GM18870 (cell line): ENCODE data around the gene USP32.
"Not testable (repeated sequence)": the region's sequence is repeated elsewhere in the genome, so short reads cannot be mapped to it uniquely, and the experiment has no call there.

ENCODE experiments used
- ATAC-seq: cut with Tn5 transposase; IDR thresholded peaks from one replicate; pipeline ENCODE4 v1.9.1; 2021; ENCODE audit warnings: moderate library complexity; ENCODE audit not compliant: unreplicated experiment

The USP32 gene, protein sequence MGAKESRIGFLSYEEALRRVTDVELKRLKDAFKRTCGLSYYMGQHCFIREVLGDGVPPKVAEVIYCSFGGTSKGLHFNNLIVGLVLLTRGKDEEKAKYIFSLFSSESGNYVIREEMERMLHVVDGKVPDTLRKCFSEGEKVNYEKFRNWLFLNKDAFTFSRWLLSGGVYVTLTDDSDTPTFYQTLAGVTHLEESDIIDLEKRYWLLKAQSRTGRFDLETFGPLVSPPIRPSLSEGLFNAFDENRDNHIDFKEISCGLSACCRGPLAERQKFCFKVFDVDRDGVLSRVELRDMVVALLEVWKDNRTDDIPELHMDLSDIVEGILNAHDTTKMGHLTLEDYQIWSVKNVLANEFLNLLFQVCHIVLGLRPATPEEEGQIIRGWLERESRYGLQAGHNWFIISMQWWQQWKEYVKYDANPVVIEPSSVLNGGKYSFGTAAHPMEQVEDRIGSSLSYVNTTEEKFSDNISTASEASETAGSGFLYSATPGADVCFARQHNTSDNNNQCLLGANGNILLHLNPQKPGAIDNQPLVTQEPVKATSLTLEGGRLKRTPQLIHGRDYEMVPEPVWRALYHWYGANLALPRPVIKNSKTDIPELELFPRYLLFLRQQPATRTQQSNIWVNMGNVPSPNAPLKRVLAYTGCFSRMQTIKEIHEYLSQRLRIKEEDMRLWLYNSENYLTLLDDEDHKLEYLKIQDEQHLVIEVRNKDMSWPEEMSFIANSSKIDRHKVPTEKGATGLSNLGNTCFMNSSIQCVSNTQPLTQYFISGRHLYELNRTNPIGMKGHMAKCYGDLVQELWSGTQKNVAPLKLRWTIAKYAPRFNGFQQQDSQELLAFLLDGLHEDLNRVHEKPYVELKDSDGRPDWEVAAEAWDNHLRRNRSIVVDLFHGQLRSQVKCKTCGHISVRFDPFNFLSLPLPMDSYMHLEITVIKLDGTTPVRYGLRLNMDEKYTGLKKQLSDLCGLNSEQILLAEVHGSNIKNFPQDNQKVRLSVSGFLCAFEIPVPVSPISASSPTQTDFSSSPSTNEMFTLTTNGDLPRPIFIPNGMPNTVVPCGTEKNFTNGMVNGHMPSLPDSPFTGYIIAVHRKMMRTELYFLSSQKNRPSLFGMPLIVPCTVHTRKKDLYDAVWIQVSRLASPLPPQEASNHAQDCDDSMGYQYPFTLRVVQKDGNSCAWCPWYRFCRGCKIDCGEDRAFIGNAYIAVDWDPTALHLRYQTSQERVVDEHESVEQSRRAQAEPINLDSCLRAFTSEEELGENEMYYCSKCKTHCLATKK (N-terminal part only)

DNA sequence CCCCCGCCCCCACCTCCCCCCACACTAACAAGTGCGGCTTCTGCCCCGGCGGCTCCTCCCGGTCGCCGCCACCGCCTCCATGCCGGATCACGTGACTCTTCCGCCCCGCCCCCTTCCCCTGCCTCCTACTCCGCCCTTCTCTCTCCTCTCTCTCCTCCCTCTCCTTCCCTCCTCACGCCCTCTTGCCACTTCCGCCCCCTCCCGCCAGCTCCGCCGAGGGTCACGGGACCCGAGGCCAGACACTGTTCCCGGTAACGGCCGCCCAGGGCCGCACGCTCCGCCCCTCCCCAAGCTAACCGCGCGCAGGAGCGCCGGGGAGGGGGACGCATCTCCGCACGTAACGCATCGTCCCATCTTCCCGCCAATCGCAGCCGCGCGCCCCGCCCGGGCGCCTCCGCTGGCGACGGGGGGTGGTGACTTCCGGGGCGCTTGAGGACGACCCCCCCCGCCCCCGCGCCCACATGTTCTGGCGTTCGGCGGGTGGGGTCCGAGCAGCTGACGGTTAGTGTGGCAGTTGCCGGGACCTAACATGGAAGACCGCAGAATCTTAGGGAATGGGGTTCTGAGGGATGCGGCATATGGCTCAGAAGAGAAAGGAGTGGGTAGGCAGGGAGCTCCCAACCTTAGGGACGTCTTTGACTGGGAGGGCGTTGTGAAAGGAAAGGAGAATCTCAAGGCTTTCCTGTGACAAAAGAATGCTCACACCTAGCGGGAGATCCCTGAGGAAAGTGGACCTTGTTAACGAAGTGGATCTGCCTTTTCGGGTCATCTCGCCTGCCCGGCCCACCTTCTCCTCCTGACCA is at the start of gene USP32:
USP32 (minus strand) TSS at position 92 of the 803 bp plus-strand sequence. CDS start 194 bp downstream, outside the sequence.
- ATAC-seq = peak; percentile 60

DNA sequence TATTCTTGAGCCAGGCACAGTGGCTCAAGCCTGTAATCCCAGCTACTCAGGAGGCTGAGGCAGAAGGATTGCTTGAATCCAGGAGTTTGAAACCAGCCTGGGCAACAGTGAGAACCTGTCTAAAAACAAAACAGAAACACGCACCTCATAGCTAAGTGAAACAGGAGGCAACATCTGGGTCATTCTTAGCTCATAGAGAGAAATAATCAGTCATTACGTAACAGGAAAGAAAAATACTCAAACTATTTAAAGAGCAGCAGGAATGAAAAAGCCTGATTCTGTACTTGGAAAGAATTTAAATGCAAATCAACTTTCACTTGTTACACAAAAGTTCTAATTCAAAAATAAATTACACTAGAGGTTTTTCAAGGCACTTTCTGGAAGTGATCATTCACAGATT is 47.6 kb upstream of the USP32 start:
- ATAC-seq = no peak

DNA sequence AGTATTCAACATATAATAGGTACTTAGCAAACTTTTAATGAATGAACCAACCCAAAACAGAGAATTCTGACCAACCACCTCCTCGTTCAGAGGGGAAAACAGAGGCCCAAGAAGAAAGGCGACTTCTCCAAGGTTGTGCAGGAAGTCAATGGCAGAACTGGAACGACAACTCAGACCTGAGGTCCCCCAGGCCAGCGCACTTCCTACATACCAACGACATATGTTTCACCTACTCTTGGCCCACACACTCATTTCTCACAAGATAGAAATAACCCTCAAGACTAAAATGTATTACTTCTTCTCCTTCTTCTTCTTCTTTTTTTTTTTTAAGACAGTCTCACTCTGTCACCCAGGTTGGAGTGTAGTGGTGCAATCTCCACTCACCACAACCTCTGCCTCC is 44.7 kb upstream of the USP32 start:
- ATAC-seq = no peak

DNA sequence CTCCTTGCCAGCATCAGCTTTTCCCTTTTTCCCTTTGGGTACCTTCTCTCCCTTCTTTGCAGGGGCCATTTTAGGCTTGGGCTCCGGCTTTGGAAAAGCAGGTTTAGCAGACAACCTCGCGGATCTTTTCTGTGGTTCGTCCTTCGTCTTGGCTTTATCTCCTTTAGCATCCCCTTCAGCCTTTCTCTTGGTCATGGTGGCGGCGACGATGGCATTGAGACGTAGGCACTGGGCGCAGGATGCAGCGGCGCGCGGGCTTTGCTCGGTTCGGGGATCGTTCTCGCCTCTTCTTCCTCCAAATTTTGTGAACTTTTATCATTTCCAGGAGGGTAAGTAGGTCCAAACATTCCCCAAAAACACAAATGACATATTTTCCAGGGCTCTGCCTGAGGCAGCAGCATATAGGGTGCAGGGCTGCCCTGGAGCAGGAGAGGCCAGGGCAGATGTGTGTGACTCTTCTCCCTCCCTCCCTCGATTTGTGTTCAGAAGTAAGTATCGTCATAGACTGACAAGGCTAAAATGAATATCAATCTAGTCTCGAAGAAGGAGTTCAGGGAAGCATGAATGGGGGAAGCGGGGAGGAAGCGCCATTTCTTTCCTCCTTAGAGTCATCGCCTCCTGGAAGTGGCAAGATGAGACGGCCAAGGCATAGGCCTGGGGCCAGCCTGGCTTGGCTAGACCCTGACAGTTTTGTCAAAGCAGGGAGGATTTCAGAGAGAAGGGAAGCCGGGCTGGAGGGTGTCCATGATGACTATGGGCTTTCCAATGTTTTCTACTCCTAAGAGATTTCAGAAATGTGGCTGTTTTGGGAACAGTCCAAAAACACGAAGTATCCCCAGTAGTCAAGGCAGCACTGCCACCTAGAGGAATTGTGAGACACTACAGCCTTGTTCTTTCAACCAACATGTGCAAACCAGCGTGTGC is 43.6 kb upstream of the USP32 start:
- no peak for ATAC-seq

DNA sequence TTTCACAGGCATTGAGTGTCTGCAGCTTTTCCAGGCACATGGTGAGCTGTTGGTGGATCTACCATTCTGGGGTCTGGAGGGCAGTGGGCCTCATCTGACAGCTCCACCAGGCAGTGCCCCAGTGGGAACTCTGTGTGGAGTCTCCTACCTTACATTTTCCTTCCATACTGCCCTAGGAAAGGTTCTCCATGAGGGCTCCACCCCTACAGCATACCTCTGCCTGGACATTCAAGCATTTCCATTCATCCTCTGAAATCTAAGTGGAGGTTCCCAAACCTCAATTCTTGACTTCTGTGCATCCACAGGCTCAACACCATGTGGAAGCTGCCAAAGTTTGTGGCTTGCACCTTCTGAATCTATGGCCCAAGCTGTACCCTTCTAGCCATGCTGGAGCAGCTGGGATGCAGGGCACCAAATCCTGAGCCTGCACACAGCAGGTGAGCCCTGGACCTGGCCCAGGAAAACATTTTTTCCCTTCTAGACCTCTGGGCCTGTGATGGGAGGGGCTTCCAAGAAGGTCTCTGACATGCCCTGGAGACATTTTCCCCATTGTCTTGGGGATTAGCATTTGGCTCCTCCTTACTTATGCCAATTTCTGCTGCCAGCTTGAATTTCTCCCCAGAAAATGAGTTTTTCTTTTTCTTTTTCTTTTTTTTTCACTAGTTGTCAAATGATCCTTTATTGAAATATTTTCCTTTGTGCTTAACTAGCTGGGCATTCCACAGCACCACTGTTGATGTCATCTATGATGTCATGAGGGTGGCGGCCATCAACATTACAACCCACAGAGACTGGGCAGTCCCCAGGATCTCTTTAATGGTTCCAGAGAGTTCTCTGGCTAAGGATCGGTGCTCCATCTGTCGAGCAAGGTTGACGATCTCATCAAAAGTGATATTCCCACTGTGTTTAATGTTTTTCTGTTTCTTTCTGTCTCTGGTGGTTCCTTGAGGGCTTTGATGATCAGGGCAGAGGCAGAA is 41.4 kb upstream of the USP32 start:
- ATAC-seq = not testable (repeated sequence)

DNA sequence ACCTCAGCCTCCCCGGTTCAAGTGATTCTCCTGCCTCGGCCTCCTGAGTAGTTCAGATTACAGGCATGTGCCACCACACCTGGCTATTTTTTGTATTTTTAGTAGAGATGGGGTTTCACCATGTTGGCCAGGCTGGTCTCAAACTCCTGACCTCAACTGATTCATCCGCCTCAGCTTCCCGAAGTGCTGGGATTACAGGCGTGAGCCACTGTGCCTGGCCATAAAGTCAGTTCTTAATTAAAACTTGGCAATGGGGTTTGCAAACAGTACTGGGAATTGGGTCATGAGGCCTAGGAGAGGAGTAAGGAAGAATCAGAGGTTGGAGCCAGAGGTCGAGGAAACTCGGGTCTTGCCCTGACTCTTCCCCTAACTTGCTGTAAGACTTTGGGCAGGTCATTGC is 38.6 kb upstream of the USP32 start:
- ATAC-seq = not testable (repeated sequence)

DNA sequence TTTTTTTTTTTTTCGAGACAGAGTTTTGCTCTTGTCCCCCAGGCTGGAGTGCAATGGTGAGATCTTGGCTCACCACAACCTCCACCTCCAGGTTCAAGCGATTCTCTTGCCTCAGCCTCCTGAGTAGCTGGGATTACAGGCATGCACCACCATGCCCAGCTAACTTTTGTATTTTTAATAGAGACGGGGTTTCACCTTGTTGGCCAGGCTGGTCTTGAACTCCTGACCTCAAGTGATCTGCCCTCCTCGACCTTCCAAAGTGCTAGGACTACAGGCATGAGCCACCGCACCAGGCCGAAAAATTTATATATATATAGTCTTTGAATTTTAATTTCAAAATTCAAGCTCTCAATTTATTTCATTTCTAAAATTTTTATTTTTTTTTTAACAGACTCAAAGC is 36.6 kb upstream of the USP32 start:
- ATAC-seq = not testable (repeated sequence)

DNA sequence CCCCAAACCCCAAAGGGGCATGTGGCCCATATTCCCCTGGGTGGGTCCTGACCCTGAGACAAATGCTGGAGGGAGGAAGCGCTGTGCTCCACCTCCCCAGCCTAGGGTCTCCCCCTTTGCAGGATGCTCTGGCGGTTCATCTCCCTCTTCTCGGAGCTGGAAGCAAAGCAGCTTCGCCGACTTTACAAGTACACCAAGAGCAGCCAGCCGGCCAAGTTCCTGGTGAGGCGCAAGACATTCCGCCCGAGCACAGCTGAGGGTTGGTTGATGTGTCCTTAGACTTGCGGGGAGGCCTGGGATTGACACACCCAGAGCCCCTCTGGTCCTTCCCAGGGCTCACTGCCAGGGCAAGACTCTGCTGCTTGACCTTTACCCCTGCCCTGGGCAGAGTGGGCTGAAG is 34.7 kb upstream of the USP32 start:
- no peak for ATAC-seq

DNA sequence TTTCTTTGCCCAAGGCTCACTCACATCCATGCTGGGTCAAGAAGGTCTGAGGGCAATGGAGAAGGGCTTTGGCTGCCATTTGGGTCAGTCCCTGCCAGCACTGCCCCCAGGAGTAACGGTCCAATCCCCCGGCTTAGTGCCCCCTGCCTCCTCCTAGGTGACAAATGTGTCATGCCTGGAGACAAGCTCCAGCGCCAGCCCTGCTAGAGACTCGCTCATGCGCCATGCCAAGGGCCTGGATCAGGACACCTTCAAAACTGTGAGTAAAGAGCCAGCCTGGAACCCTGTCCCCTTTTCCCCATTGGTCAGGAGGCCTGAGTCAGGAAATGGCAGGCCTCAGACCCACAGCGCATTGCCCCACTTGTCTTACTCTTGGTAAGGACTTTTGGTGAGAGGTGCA is 33.7 kb upstream of the USP32 start:
- ATAC-seq = no peak

DNA sequence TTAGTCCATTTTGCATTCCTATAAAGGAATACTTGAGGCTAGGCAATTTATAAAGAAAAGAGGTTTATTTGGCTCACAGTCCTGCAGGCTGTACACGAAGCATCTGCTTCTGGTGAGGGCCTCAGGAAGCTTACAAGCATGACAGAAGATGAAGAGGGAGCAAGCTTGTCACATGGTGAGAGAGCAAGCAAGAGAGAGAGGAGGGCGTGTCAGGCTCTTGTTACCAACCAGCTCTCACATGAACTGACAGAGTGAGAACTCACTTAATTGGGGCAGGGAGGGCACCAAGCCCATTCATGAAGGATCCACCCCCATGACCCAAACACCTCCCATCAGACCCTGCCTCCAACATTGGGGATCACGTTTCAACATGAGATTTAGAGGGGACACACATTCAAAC is 31.9 kb upstream of the USP32 start:
- ATAC-seq = no peak

DNA sequence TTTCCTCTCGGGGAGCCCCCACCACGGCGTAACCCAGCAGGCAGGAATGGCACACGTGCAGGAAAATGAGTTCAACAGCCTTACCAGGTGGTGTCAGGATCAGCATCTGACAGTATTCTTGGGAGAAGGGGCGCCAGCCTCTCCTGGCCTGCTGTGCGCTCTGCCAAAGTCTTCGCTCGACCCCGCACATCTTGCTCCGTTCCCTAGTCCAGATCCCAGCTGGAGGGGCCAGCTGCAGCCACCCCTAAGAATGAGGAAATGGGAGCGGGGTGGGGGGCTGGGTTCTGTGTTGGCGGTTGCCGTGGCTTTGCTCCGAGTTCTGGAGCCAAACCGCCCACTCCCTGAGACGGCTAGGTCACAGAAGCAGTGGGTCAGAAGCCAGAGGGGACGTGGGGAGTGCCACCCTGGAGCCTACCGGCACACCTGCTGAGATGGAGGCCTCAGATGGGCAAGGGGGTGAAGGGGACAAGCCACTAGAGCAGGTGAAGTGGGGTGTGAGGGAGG is 30.3 kb upstream of the USP32 start, which contains the start of gene CHCT1:
CHCT1 (plus strand) TSS at position 328 of the 504 bp plus-strand sequence; CDS start at position 432, 104 bp downstream.
- ATAC-seq = no peak

DNA sequence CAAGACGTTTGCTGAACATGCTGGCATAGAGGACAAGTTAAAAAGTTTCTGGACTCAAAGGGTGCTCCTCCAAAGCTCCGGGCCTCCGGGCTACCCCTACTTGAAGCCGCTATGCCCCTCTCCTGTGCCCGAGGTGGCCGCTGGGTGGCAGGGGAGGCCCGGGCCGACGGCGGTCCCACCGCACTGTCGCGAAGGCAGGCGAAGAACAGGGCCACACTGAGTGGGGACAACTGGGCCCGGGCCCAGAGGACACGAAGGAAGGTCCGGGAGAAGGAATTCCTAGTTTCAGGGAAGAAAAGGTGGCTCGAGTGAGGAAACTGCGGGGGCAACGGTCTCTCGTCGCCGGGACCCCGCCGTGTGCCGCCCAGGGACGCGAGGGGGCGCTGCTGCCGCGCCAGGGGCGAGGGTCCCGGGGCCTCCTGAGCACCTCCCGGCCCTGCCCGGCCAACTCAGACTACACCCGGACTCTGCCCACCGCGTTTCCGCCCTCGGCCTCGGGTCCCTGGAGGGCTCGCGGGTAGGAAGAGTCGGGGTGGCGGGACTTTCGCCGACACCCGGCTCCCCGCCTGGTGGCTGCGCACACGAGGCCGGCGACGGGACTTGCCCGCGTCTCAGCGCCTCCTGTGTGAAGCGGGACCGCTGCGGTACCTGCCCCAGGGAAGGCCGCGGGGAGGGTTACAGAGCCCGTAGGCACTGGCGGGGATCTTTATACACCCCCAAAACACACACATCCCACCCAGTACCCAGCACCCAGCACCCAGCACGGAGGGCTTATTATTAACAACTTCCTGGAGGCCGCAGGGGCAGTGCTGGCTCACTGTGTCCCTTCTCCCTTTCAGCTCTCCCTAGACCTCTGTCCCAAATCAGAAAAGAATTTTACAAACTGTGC is 29.6 kb upstream of the USP32 start:
- ATAC-seq = no peak

DNA sequence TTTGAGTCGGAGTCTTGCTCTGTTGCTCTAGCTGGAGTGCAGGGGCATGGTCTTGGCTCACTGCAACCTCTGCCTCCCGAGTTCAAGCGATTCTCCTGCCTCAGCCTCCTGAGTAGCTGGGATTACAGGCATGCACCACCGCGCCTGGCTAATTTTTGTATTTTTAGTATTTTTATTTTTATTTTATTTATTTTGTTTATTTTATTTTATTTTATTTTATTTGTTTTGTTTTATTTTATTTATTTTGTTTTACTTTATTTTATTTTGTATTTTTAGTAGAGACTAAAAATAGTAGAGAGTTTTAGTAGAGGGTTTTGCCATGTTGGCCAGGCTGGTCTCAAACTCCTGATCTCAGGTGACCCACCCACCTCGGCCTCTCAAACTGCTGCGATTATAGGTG is 27.9 kb upstream of the USP32 start:
- not testable (repeated sequence) for ATAC-seq

DNA sequence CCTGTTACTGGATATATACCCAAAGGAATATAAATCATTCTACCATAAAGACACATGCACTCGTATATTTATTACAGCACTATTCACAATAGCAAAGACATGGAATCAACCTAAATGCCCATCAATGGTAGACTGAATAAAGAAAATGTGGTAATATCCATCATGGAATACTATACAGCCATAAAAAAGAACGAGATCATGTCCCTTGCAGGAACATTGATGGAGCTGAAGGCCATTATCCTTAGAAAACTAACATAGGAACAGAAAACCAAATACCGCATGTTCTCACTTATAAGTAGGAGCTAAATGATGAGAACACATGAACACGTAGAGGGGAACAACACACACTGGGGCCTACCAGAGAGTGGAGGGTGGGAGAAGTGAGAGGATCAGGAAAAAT is 27.1 kb upstream of the USP32 start:
- not testable (repeated sequence) for ATAC-seq

DNA sequence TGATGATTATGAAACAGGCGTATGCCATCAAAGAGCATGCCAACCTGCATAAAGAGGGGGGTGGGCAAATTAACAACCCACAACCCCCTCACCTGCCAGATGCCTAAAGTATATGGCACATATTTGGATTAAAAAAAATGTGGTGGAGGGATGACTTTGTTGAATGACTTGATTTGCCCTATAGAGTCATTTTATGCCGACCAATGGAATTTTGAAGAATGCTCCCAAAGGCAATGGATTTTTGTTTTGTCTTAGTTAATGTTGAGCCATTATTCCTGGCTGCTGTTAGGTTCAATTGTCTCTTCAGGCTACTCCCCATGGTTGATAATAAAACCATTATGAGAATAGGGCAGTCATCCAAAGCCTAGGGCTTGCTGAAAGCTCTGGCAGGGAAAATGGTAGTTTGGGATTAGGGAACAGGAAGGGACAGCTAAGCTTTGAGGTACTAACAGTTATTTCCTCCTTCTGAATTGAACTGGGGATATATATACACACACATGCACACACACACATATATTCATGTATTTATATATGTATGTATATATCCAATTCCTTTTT is 24.5 kb upstream of the USP32 start:
- ATAC-seq = no peak

DNA sequence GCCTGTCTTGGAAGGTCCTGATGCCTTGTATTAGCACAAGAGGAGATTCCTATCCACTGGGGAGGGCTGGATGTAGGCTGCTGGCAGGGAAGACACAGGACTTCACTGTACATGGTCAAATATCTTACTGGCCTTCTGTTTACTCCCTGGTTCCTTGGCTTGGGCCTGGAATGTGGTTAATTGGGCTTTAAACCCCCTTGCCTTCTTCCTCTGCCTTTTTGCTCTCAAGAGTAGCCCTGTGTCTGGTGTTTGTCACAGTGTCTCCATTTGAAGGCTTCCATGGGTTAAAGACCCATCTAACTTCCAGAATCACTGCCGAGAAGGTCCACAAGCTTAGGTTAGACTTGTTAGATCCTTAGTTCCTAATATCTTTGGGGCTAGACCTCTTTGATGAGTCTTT is 23.2 kb upstream of the USP32 start:
- ATAC-seq = no peak
